B cell (primary cell): Measurements from ENCODE around the gene COL28A1. TPM values are rescaled to one million over a fixed set of nuclear protein-coding genes. Genes with fewer than 3 reads are reported as not detected.

ENCODE experiments used
- ATAC-seq: fragments of 200-7000 bp; cut with Tn5 transposase; one replicate; pipeline ENCODE4 v1.10.0; 2021; ENCODE audit warnings: low read depth, mild to moderate bottlenecking, moderate number of reproducible peaks, moderate library complexity
- CTCF ChIA-PET: fragments of 350-600 bp; sonication (Branson Sonifier 250); formaldehyde crosslinking; loops from one replicate; lab custom pipeline; 2021; ENCODE audit warnings: antibody characterized with exemption, inconsistent platforms; lab: Charles Lee
- POLR2A ChIA-PET: fragments of 350-600 bp; sonication (Branson Sonifier 250); formaldehyde crosslinking; loops from one replicate; lab custom pipeline; 2021; ENCODE audit warnings: antibody characterized with exemption; lab: Charles Lee
- DNase-seq: peaks from one replicate; pipeline ENCODE4 v3.0.0; 2013
- H2AFZ ChIP-seq: 2 replicates; pipeline ENCODE4 v1.6.1; 2012; ENCODE audit warnings: mild to moderate bottlenecking, low read depth, low read length; ENCODE audit not compliant: insufficient read depth, poor library complexity, severe bottlenecking
- H3K27ac ChIP-seq, 2 donors: 1 replicate in 1 of 2; 2 replicates in 1 of 2; pipeline ENCODE4 v1.5.1; 2012 to 2013; ENCODE audit warnings: low read length in 2 of 2, mild to moderate bottlenecking in 2 of 2, moderate library complexity in 1 of 2
- H3K27me3 ChIP-seq, 4 experiments: fragments of 200-600 bp in 1 of 4; sonication (generic) in 1 of 4; replicated peaks in 1 of 4; 1 replicate in 2 of 4; 2 replicates in 2 of 4; pipeline versions ENCODE4 v1.6.1 to v1.7.0; 2013 to 2016; ENCODE audit warnings: low read length in 3 of 4, mild to moderate bottlenecking in 2 of 4, mixed read lengths in 1 of 4, moderate library complexity in 1 of 4; ENCODE audit not compliant: insufficient read depth in 4 of 4, control insufficient read depth in 3 of 4; ENCODE audit errors: control extremely low read depth in 1 of 4
- H3K36me3 ChIP-seq, 2 experiments: replicated peaks in 1 of 2; 1 replicate in 1 of 2; 2 replicates in 1 of 2; pipeline versions ENCODE4 v1.6.1 to v1.7.1; 2013; ENCODE audit warnings: low read length in 1 of 2; ENCODE audit not compliant: insufficient read depth in 2 of 2, control insufficient read depth in 1 of 2; ENCODE audit errors: control extremely low read depth in 1 of 2, extremely low read depth in 1 of 2
- H3K4me1 ChIP-seq, 2 donors: fragments of 200-600 bp in 1 of 2; sonication (generic) in 1 of 2; 1 replicate in 1 of 2; 2 replicates in 1 of 2; pipeline versions ENCODE4 v1.5.1 to v1.6.1; 2013 to 2017; ENCODE audit warnings: low read length in 2 of 2; ENCODE audit not compliant: control insufficient read depth in 2 of 2, insufficient read depth in 2 of 2
- H3K4me2 ChIP-seq: replicated peaks from 2 replicates; pipeline ENCODE3; 2012; ENCODE audit warnings: mild to moderate bottlenecking, low read depth, low read length; ENCODE audit not compliant: poor library complexity, severe bottlenecking
- H3K4me3 ChIP-seq, 5 experiments: fragments of 200-600 bp in 1 of 5; sonication (generic) in 1 of 5; 1 replicate in 3 of 5; 2 replicates in 2 of 5; pipeline versions ENCODE4 v1.5.1 to v1.7.0; 2011 to 2016; ENCODE audit warnings: low read length in 4 of 5, mild to moderate bottlenecking in 4 of 5, low read depth in 2 of 5, control low read depth in 1 of 5, moderate library complexity in 1 of 5; ENCODE audit not compliant: insufficient read depth in 1 of 5; ENCODE audit errors: control extremely low read depth in 1 of 5, extremely low read depth in 1 of 5
- H3K79me2 ChIP-seq: fragments of 200-600 bp; sonication (generic); one replicate; pipeline ENCODE4 v1.6.0; 2016; ENCODE audit warnings: low read length; ENCODE audit not compliant: control insufficient read depth, insufficient read depth
- H3K9ac ChIP-seq: fragments of 200-600 bp; sonication (generic); 2 replicates; pipeline ENCODE4 v1.6.1; 2017; ENCODE audit warnings: mild to moderate bottlenecking, low read length, moderate library complexity
- H3K9me3 ChIP-seq, 3 donors: one replicate each; pipeline versions ENCODE4 v1.6.1 to v1.7.1; 2013; ENCODE audit warnings: low read length in 2 of 3; ENCODE audit not compliant: control insufficient read depth in 2 of 3, insufficient read depth in 1 of 3; ENCODE audit errors: control extremely low read depth in 1 of 3
- H4K20me1 ChIP-seq: 2 replicates; pipeline ENCODE4 v1.6.0; 2012; ENCODE audit warnings: mild to moderate bottlenecking, low read length; ENCODE audit not compliant: insufficient read depth, control insufficient read depth, poor library complexity, severe bottlenecking
- H3K27ac Mint-ChIP-seq: one replicate; pipeline ENCODE4 v1.8.0; 2021; ENCODE audit warnings: mixed read lengths
- H3K27me3 Mint-ChIP-seq: one replicate; pipeline ENCODE4 v1.8.0; 2021; ENCODE audit warnings: mixed read lengths
- H3K4me1 Mint-ChIP-seq: one replicate; pipeline ENCODE4 v1.8.0; 2021; ENCODE audit warnings: mixed read lengths
- H3K4me3 Mint-ChIP-seq: one replicate; pipeline ENCODE4 v1.8.0; 2021; ENCODE audit warnings: mixed read lengths
- H3K9me3 Mint-ChIP-seq: one replicate; pipeline ENCODE4 v1.8.0; 2022; ENCODE audit warnings: mixed read lengths; ENCODE audit not compliant: insufficient read depth
- EZH2 ChIP-seq: IDR thresholded peaks from 2 replicates; pipeline ENCODE4 v1.6.1; 2012; ENCODE audit warnings: borderline replicate concordance, low read depth, mild to moderate bottlenecking, moderate library complexity, low read length; ENCODE audit not compliant: insufficient read depth, poor library complexity, severe bottlenecking
- WGBS: methylation state at CpG from one replicate; pipeline ENCODE4 v1.1.5; 2013; ENCODE audit warnings: missing lambda C conversion rate; ENCODE audit not compliant: insufficient coverage; 5-methylcytosine and 5-hydroxymethylcytosine counted together
- intact Hi-C: fragments of 100-400 bp; cut with micrococcal nuclease; formaldehyde crosslinking; loops from one replicate; pipeline ENCODE4 v1.10.0; 2022
- polyA plus RNA-seq: library from polyadenylated mRNA; depleted of rRNA; stranded (reverse); fragments of >200 nt; gene quantifications from 2 replicates; pipeline ENCODE4 v1.2.3, GENCODE V29; 2012
- total RNA-seq, 2 donors: library from RNA; stranded (reverse); fragments of 120-200 nt in 1 of 2; gene quantifications; 1 replicate in 1 of 2; 2 replicates in 1 of 2; pipeline versions ENCODE4 v1.2.3 to v1.2.4, GENCODE V29; 2013 to 2022
- TF ChIP-seq, protein P1 (sequence below): fragments of 200-600 bp; IDR thresholded peaks from one replicate; pipeline ENCODE4 v1.8.0; 2022; ENCODE audit warnings: antibody characterized with exemption, mild to moderate bottlenecking

COL28A1 gene
- total and polyA plus RNA-seq, 2 donors (not counting 1 experiment from before 2014, with no cell fraction given) = 0.18 to 0.67 TPM

DNA sequence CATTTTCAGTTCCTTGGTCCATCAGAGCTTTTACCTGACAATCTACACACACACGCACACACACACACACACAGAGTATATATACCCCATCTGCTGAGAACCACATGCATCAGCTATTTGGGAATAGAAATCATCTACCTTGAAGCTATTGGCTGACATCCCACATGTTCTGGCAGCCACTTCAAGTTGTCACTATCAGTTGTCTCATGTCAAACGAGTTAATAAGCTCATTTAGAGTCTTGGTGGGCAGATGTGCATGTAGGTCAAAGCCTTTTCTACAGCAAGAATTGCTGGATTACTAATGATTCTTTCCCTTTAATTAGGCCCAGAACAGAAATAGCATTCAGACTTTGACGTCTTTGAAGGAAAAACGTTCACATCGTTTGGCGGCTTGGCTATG is 36.8 kb downstream of the COL28A1 start:
- Histone ChIP-seq H3K36me3 (no peaks in the 10 kb centered on the region), H3K9ac (no peak overlapping the region), H3K79me2 (no peaks in the 10 kb centered on the region), H3K27ac (no peak overlapping the region), H3K27me3 (no peaks in the 10 kb centered on the region), H2AFZ (no peak overlapping the region), H3K4me2 (no peak overlapping the region), H4K20me1 (no peaks in the 10 kb centered on the region), H3K4me1 (no peaks in the 10 kb centered on the region), H3K9me3 (no peaks in the 10 kb centered on the region), H3K4me3 (no peak overlapping the region)
- Mint-ChIP-seq H3K27ac (no peak overlapping the region), H3K4me1 (no peaks in the 10 kb centered on the region), H3K27me3 (peaks cover 3% of the 10 kb centered on the region), H3K4me3 (no peak overlapping the region), H3K9me3 (no peaks in the 10 kb centered on the region)
- no peak for TF ChIP-seq EZH2
- TF ChIP-seq, protein P1, sequence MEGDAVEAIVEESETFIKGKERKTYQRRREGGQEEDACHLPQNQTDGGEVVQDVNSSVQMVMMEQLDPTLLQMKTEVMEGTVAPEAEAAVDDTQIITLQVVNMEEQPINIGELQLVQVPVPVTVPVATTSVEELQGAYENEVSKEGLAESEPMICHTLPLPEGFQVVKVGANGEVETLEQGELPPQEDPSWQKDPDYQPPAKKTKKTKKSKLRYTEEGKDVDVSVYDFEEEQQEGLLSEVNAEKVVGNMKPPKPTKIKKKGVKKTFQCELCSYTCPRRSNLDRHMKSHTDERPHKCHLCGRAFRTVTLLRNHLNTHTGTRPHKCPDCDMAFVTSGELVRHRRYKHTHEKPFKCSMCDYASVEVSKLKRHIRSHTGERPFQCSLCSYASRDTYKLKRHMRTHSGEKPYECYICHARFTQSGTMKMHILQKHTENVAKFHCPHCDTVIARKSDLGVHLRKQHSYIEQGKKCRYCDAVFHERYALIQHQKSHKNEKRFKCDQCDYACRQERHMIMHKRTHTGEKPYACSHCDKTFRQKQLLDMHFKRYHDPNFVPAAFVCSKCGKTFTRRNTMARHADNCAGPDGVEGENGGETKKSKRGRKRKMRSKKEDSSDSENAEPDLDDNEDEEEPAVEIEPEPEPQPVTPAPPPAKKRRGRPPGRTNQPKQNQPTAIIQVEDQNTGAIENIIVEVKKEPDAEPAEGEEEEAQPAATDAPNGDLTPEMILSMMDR = no peak
- ChIA-PET POLR2A (no interaction called here), CTCF (no interaction called here)
- ATAC-seq = no peak
- no peak for DNase-seq
- intact Hi-C loops = no loop called here
- WGBS = no CpG with 5 or more reads among the region's 6 CpGs

DNA sequence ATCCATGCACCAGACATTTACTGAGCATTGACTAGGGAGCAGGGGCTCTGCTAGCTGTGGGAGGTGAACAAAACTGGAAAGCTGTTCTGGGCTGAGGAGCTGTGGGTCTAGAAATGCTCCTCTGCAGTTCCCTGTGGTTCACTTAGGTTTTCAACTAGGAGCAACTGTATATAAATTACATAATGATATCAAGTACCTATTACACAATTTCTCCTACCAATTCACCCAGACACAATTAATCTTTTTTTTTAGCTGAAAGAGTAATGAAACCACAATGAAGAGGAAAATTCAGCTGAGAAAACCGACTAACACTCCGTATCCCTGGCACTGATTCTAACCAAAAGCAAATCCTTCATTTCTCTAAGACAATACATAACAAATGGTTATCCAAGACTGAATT is 39.4 kb downstream of the COL28A1 start:
- Mint-ChIP-seq H3K27ac (no peak overlapping the region), H3K27me3 (peaks cover 3% of the 10 kb centered on the region), H3K9me3 (no peaks in the 10 kb centered on the region), H3K4me3 (no peak overlapping the region), H3K4me1 (peaks cover 3% of the 10 kb centered on the region)
- Histone ChIP-seq H3K27ac (no peak overlapping the region), H3K79me2 (no peaks in the 10 kb centered on the region), H3K4me2 (no peak overlapping the region), H2AFZ (no peak overlapping the region), H4K20me1 (no peaks in the 10 kb centered on the region), H3K9ac (no peak overlapping the region), H3K4me1 (no peaks in the 10 kb centered on the region), H3K9me3 (no peaks in the 10 kb centered on the region), H3K27me3 (no peaks in the 10 kb centered on the region), H3K36me3 (no peaks in the 10 kb centered on the region), H3K4me3 (no peak overlapping the region)
- WGBS = no CpG with 5 or more reads among the region's 2 CpGs
- ATAC-seq = no peak
- TF ChIP-seq EZH2 = no peak
- TF ChIP-seq, protein P1 = no peak
- ChIA-PET POLR2A (no interaction called here), CTCF (no interaction called here)
- DNase-seq = no peak
- intact Hi-C loops = no loop called here
